GM19463 (cell line): ENCODE results near the gene DDI2.
"Not testable (repeated sequence)": the region's sequence is repeated elsewhere in the genome, so short reads cannot be mapped to it uniquely, and the experiment has no call there.

Experiments used
- ATAC-seq: cut with Tn5 transposase; IDR thresholded peaks from one replicate; pipeline ENCODE4 v1.9.1; 2021; ENCODE audit warnings: mild to moderate bottlenecking, moderate library complexity; ENCODE audit not compliant: unreplicated experiment

The DDI2 gene

GRCh38 chr1:15633756-15634420 lies 16.6 kb downstream of the DDI2 start:
- ATAC-seq, result no peak

- no peak for ATAC-seq
Measured at GRCh38 chr1:15636436-15636835, 19.2 kb downstream of the DDI2 start.

GRCh38 chr1:15637826-15638225 lies 20.6 kb downstream of the DDI2 start:
- ATAC-seq, result no peak

- ATAC-seq, result no peak
Measured at GRCh38 chr1:15639262-15639661, 22.0 kb downstream of the DDI2 start.

- ATAC-seq, result no peak
Measured at GRCh38 chr1:15639931-15640330, 22.7 kb downstream of the DDI2 start.

GRCh38 chr1:15640667-15641066 lies 23.4 kb downstream of the DDI2 start:
- no peak for ATAC-seq

GRCh38 chr1:15649937-15650336 lies 32.7 kb downstream of the DDI2 start:
- no peak for ATAC-seq

GRCh38 chr1:15650433-15650832 lies 33.2 kb downstream of the DDI2 start:
- ATAC-seq, result no peak

- not testable (repeated sequence) for ATAC-seq
Measured at GRCh38 chr1:15652130-15652529, 34.9 kb downstream of the DDI2 start.

- ATAC-seq, result no peak
Measured at GRCh38 chr1:15654091-15654690, 36.9 kb downstream of the DDI2 start.

GRCh38 chr1:15656464-15656863 lies 39.2 kb downstream of the DDI2 start:
- ATAC-seq, result no peak

- ATAC-seq, result no peak
Measured at GRCh38 chr1:15657021-15657420, 39.8 kb downstream of the DDI2 start.

- ATAC-seq, result no peak
Measured at GRCh38 chr1:15660151-15660550, 42.9 kb downstream of the DDI2 start.

- no peak for ATAC-seq
Measured at GRCh38 chr1:15662477-15662876, 45.2 kb downstream of the DDI2 start.

GRCh38 chr1:15663925-15664324 lies 46.7 kb downstream of the DDI2 start:
- no peak for ATAC-seq

GRCh38 chr1:15667362-15667761 lies 50.1 kb downstream of the DDI2 start:
- ATAC-seq, result no peak

- ATAC-seq, result no peak
Measured at GRCh38 chr1:15668089-15668754, 51.0 kb downstream of the DDI2 start.

GRCh38 chr1:15669074-15669473 lies 51.8 kb downstream of the DDI2 start:
- ATAC-seq, result no peak

- ATAC-seq, result no peak
Measured at GRCh38 chr1:15669864-15670263, 52.6 kb downstream of the DDI2 start.

GRCh38 chr1:15671430-15671829 lies 54.2 kb downstream of the DDI2 start:
- ATAC-seq, result no peak

GRCh38 chr1:15674386-15675159 lies 57.3 kb downstream of the DDI2 start:
- ATAC-seq, result no peak

- ATAC-seq, result no peak
Measured at GRCh38 chr1:15676010-15676409, 58.8 kb downstream of the DDI2 start.
